Keratinocyte (primary cell): ENCODE results near the gene STAG1. TPM values are rescaled to one million over a fixed set of nuclear protein-coding genes. Genes with fewer than 3 reads are reported as not detected.

Experiments used
- DNase-seq: peaks from one replicate; pipeline ENCODE4 v3.0.0-alpha.2; 2011; ENCODE audit warnings: low read depth, missing footprints, low spot score
- FAIRE-seq: peaks from 2 replicates; lab custom pipeline; 2011; peaks lifted over from hg19 to GRCh38; lab: Jason Lieb, UNC
- H2AFZ ChIP-seq: 2 replicates; pipeline ENCODE4 v1.6.0; 2012; ENCODE audit warnings: low read length, control low read depth, inconsistent platforms; ENCODE audit not compliant: control insufficient read depth
- H3K27ac ChIP-seq: 2 replicates; pipeline ENCODE4 v1.5.1; 2011; ENCODE audit warnings: low read length; ENCODE audit not compliant: control insufficient read depth, insufficient read depth
- H3K27me3 ChIP-seq: 3 replicates; pipeline ENCODE4 v1.6.0; 2011; ENCODE audit warnings: low read length; ENCODE audit not compliant: control insufficient read depth, insufficient read depth; ENCODE audit errors: extremely low read depth
- H3K36me3 ChIP-seq, 2 experiments: 2 replicates in 1 of 2; 3 replicates in 1 of 2; pipeline ENCODE4 v1.5.1; 2011; ENCODE audit warnings: low read length in 2 of 2, mild to moderate bottlenecking in 1 of 2; ENCODE audit not compliant: control insufficient read depth in 2 of 2, insufficient read depth in 2 of 2; ENCODE audit errors: extremely low read depth in 1 of 2
- H3K4me1 ChIP-seq: 3 replicates; pipeline ENCODE4 v1.5.1; 2011; ENCODE audit warnings: low read length; ENCODE audit not compliant: control insufficient read depth, insufficient read depth; ENCODE audit errors: extremely low read depth
- H3K4me2 ChIP-seq: 3 replicates; pipeline ENCODE4 v1.6.0; 2011; ENCODE audit warnings: low read depth, low read length; ENCODE audit not compliant: control insufficient read depth, insufficient read depth; ENCODE audit errors: extremely low read depth
- H3K4me3 ChIP-seq, 3 experiments: fragments of 200-600 bp in 1 of 3; sonication (generic) in 1 of 3; 2 replicates in 2 of 3; 3 replicates in 1 of 3; pipeline ENCODE4 v1.5.1; 2011 to 2016; ENCODE audit warnings: low read length in 3 of 3, mild to moderate bottlenecking in 3 of 3, control low read depth in 2 of 3, inconsistent platforms in 1 of 3, low read depth in 1 of 3, mixed read lengths in 1 of 3, mixed run types in 1 of 3, moderate library complexity in 1 of 3; ENCODE audit not compliant: control insufficient read depth in 2 of 3, insufficient read depth in 2 of 3; ENCODE audit errors: extremely low read depth in 1 of 3
- H3K79me2 ChIP-seq: 2 replicates; pipeline ENCODE4 v1.6.0; 2012; ENCODE audit warnings: low read length; ENCODE audit not compliant: control insufficient read depth, insufficient read depth
- H3K9ac ChIP-seq: 3 replicates; pipeline ENCODE4 v1.6.0; 2011; ENCODE audit warnings: low read length; ENCODE audit not compliant: control insufficient read depth, insufficient read depth; ENCODE audit errors: extremely low read depth
- H3K9me1 ChIP-seq: 3 replicates; pipeline ENCODE4 v1.6.0; 2011; ENCODE audit warnings: low read length; ENCODE audit not compliant: control insufficient read depth, insufficient read depth; ENCODE audit errors: extremely low read depth
- H3K9me3 ChIP-seq: 2 replicates; pipeline ENCODE4 v1.5.1; 2012; ENCODE audit warnings: low read depth, low read length; ENCODE audit not compliant: control insufficient read depth
- H4K20me1 ChIP-seq: 3 replicates; pipeline ENCODE4 v1.6.0; 2011; ENCODE audit warnings: low read length; ENCODE audit not compliant: control insufficient read depth, insufficient read depth; ENCODE audit errors: extremely low read depth
- EZH2 ChIP-seq: IDR thresholded peaks from one replicate; pipeline ENCODE4 v1.6.1; 2012; ENCODE audit warnings: inconsistent platforms, mild to moderate bottlenecking, low read length, moderate library complexity
- dilution Hi-C: fragments of 300-500 bp; cut with MboI; formaldehyde crosslinking; loops from one replicate; pipeline ENCODE4 v1.7.0; 2020; ENCODE audit warnings: low sequenced_read_pairs; ENCODE audit not compliant: extremely low pct_ligation_motif_present
- polyA plus RNA-seq, 5 experiments: library from polyadenylated mRNA; depleted of rRNA in 3 of 5; stranded (reverse) in 3 of 5; stranded (forward) in 1 of 5; unstranded in 1 of 5; fragments of >200 nt; gene quantifications; 1 replicate in 1 of 5; 2 replicates in 3 of 5; 3 replicates in 1 of 5; pipeline versions ENCODE4 v1.2.1 to v1.2.3, GENCODE V29; 2011 to 2012; ENCODE audit warnings: missing spikeins in 2 of 5, low read depth in 1 of 5, low replicate concordance in 1 of 5
- TF ChIP-seq, protein P1 (sequence below), 3 experiments: IDR thresholded peaks in 1 of 3; conservative IDR thresholded peaks in 1 of 3; optimal IDR thresholded peaks in 1 of 3; 2 replicates in 2 of 3; 3 replicates in 1 of 3; pipeline versions ENCODE3 to v1.5.1; 2011; ENCODE audit warnings: low read length in 3 of 3, mild to moderate bottlenecking in 3 of 3, moderate library complexity in 2 of 3, control low read depth in 1 of 3, inconsistent platforms in 1 of 3; ENCODE audit not compliant: insufficient read depth in 2 of 3; ENCODE audit errors: extremely low read depth in 1 of 3

The STAG1 gene
- polyA plus RNA-seq, 1 donor (not counting 4 experiments of a cell fraction or from before 2014, with no cell fraction given), result 11.8 TPM

DNA sequence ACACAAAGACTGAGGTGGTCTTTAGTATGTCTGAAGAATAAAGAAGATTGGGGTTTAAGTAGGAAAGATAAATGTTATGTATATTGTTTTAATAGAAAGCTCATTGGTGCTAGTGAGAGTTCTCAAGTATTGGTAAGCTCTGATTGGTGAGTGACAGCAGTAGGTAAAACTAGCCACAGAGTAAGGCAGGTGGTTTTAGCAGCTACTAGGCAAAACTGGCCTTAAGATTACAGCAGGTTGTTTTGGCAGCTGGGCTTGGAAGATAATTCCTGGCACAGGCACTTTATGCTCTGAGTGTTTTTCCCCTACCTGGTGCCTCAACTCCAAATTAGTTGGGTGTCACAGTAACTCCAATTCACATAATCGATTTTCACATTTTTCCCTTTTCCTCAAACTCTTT is 66.3 kb downstream of the STAG1 start:
- no peaks in the 10 kb centered on the region for H3K9me3 ChIP-seq
- no peak overlapping the region for H3K9ac ChIP-seq
- TF ChIP-seq, protein P1, sequence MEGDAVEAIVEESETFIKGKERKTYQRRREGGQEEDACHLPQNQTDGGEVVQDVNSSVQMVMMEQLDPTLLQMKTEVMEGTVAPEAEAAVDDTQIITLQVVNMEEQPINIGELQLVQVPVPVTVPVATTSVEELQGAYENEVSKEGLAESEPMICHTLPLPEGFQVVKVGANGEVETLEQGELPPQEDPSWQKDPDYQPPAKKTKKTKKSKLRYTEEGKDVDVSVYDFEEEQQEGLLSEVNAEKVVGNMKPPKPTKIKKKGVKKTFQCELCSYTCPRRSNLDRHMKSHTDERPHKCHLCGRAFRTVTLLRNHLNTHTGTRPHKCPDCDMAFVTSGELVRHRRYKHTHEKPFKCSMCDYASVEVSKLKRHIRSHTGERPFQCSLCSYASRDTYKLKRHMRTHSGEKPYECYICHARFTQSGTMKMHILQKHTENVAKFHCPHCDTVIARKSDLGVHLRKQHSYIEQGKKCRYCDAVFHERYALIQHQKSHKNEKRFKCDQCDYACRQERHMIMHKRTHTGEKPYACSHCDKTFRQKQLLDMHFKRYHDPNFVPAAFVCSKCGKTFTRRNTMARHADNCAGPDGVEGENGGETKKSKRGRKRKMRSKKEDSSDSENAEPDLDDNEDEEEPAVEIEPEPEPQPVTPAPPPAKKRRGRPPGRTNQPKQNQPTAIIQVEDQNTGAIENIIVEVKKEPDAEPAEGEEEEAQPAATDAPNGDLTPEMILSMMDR (optimal IDR thresholded peaks at IDR 0.05 in 1 of 3, IDR thresholded peaks at IDR 0.05 in 1 of 3, conservative IDR thresholded peaks at IDR 0.05 in 1 of 3; ENCODE audit: extremely low read depth in 1 of 3, insufficient read depth in 2 of 3, low read length in 3 of 3), result no peak
- TF ChIP-seq EZH2, result no peak
- H3K27ac ChIP-seq, result no peak overlapping the region
- H3K4me1 ChIP-seq, result no peaks in the 10 kb centered on the region
- dilution Hi-C loops, result no loop called here
- no peaks in the 10 kb centered on the region for H3K27me3 ChIP-seq
- no peak overlapping the region for H3K4me2 ChIP-seq
- peaks cover 0 to 2% of the 10 kb centered on the region in 2 experiments for H3K36me3 ChIP-seq
- no peak overlapping the region for H3K4me3 ChIP-seq
- H2AFZ ChIP-seq, result no peak overlapping the region
- DNase-seq, result no peak
- no peaks in the 10 kb centered on the region for H4K20me1 ChIP-seq
- no peaks in the 10 kb centered on the region for H3K9me1 ChIP-seq
- peaks cover 30% of the 10 kb centered on the region for H3K79me2 ChIP-seq
- FAIRE-seq, result no peak

DNA sequence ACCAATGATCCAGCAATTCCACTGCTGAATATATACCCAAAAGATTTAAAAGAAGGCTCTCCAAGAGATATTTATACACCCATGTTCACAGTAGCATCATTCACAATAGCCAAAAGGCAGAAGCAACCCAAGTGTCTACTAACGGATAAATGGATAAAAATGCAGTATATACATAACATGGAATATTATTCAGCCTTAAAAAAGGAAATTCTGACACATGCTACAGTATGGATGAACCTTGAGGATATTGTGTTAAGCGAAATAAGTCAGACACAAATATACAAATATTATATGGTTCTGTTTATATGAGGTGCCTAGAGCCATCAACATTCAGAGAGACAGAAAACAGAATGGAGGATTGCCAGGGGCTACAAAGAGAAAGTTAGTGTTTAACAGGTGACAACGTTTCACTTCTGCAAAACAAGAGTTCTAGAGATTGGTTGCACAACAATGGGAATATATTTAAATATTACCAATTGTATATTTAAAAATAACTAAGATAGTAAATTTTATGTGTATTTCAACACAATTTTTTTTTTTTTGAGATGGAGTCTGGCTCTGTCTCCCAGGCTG is 69.4 kb downstream of the STAG1 start:
- dilution Hi-C loops, result no loop called here
- H3K4me2 ChIP-seq, result no peak overlapping the region

More for the DNA sequence above, 69.4 kb downstream of the STAG1 start:
- H3K27me3 ChIP-seq, result no peaks in the 10 kb centered on the region
- FAIRE-seq (no peak), DNase-seq (no peak)
- H3K4me1 ChIP-seq, result no peaks in the 10 kb centered on the region
- no peaks in the 10 kb centered on the region for H3K9me3 ChIP-seq
- H3K79me2 ChIP-seq, result peaks cover 39% of the 10 kb centered on the region
- TF ChIP-seq, protein P1 (optimal IDR thresholded peaks at IDR 0.05 in 1 of 3, IDR thresholded peaks at IDR 0.05 in 1 of 3, conservative IDR thresholded peaks at IDR 0.05 in 1 of 3; ENCODE audit: extremely low read depth in 1 of 3, insufficient read depth in 2 of 3, low read length in 3 of 3), result no peak
- no peak for TF ChIP-seq EZH2
- no peak overlapping the region for H3K9ac ChIP-seq
- H3K4me3 ChIP-seq, result no peak overlapping the region
- no peaks in the 10 kb centered on the region for H3K36me3 ChIP-seq
- no peak overlapping the region for H3K27ac ChIP-seq
- no peaks in the 10 kb centered on the region for H3K9me1 ChIP-seq
- no peaks in the 10 kb centered on the region for H4K20me1 ChIP-seq
- no peak overlapping the region for H2AFZ ChIP-seq
